Measurements from ENCODE around the gene ATP6V0E1.

DNA sequence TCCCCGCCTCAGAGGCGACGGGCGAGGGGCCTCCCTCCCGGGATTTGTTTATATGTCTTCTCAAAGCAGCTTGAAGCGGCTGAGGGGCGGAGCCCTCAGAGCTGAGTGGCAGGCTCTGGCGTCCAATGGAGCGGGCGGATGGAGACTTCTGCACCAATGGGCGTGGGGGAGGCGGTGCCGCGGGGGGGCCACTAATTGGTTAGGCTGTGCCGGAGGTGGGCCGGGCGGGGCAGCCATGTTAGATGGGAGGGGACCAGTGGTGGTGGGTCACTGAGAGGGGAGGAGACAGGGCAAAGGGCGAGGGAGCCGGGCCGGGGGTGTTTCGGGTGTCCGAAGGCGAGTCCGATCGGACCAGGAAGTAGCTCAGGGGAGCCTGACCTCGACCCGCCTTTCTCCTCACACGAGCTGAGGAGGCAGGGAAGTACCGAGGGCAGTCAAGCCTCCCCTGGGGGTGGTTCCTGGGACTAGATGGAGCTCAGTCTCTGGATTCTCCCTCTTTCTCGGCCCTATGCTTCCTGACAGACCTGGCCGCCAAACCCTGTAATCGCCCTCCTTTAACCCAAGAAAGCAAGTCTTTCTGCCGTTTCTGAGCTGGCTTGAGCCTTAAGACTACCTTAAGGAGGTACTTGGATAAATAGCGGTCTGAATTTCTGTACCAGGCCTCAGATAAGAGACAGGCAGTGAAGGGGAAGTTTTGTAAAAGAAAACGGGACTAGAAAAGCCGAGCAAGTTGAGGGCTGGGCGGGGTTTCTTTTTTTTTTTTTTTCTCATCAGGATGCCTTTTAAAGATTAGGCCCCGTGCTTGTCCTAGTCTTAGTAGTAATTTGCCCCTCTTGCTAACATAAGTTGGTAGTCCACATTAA lies 73.7 kb downstream of the ATP6V0E1 start:
- TF ChIP-seq CTCF (IDR thresholded peaks at IDR 0.05; ENCODE audit: insufficient read depth, low read length) (no peak), GABPA (IDR thresholded peaks at IDR 0.05; ENCODE audit: low read depth) (peak; percentile 51; the same call in 1 of the 2 replicates), POLR2AphosphoS5 (IDR thresholded peaks at IDR 0.05; ENCODE audit: low read depth) (no peak)
- TF ChIP-seq, protein P1, sequence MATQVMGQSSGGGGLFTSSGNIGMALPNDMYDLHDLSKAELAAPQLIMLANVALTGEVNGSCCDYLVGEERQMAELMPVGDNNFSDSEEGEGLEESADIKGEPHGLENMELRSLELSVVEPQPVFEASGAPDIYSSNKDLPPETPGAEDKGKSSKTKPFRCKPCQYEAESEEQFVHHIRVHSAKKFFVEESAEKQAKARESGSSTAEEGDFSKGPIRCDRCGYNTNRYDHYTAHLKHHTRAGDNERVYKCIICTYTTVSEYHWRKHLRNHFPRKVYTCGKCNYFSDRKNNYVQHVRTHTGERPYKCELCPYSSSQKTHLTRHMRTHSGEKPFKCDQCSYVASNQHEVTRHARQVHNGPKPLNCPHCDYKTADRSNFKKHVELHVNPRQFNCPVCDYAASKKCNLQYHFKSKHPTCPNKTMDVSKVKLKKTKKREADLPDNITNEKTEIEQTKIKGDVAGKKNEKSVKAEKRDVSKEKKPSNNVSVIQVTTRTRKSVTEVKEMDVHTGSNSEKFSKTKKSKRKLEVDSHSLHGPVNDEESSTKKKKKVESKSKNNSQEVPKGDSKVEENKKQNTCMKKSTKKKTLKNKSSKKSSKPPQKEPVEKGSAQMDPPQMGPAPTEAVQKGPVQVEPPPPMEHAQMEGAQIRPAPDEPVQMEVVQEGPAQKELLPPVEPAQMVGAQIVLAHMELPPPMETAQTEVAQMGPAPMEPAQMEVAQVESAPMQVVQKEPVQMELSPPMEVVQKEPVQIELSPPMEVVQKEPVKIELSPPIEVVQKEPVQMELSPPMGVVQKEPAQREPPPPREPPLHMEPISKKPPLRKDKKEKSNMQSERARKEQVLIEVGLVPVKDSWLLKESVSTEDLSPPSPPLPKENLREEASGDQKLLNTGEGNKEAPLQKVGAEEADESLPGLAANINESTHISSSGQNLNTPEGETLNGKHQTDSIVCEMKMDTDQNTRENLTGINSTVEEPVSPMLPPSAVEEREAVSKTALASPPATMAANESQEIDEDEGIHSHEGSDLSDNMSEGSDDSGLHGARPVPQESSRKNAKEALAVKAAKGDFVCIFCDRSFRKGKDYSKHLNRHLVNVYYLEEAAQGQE (IDR thresholded peaks at IDR 0.05; ENCODE audit: insufficient replicate concordance, low read depth), result no peak

Data from HL-60 (cell line).